ENCODE measurements around the gene SNRNP40.

Gene SNRNP40

DNA sequence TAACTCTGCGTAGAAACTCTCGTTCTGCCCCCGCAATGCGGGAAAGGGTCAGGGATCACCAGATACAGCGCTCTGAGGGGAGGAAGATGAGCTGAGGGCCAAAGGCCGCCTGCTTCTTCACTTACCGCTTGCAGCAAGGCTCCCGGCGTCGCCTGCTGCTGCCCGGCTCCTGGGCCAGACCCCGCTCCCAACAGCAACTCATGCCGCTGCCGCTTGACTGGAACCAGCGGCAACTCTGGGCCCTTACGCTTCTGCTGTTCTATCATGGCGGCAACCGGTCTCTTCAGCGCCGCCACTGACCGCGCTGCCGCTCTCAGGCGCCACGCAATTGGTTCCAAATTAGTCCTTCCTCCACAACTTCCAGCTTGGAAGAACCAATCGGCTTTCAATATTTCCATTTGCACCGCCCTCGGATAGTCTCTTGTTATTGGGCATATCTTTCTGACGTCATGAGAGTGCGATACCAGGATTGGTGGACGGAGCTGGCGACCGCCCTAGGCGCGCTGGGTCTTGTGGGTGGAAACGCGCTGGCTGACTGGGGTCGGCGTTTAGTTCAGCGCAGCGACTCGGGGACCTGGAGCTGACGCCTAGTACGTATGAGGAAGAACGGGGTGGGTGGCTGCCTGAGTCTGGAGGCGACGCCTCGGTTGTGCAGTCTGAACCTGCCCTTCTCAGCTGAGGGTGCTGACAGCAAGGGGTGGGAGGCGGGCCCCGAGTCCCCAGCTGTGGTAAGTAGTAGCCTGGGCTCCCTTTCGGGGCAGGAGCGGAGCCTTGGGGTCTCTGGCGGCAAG, at the start of gene SNRNP40, which contains the start of gene ZCCHC17:
Gene SNRNP40, minus strand, starts transcription at position 303 of the 791 bp plus-strand sequence. Its CDS starts 37 bp downstream, at position 266.
Gene ZCCHC17, plus strand, starts transcription at position 547 of the 791 bp plus-strand sequence. CDS start 13,067 bp downstream, outside the sequence.
- peak; percentile 72 to 86 for DNase-seq (ENCODE audit: low read depth in 2 of 2, low spot score in 1 of 2)

DNA sequence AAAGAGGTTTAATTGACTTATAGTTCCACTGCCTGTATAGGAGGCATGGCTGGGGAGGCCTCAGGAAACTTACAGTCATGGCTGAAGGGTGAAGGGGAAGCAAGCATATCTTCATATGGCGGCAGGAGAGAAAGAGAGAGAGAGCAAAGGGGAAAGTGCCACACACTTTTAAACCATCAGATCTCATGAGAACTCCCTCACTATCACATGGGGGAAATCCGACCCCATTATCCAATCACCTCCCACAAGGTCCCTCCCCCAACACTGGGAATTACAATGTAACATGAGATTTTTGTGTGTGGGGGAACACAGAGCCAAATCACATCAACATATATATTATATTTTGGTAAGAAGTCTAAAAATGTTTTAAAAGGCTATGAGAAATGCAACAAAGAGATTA, 49.0 kb upstream of the SNRNP40 start:
- DNase-seq (ENCODE audit: low read depth in 2 of 2, low spot score in 1 of 2), result no peak

GRCh38 chr1:31344503-31344902, 47.9 kb upstream of the SNRNP40 start:
- no peak for DNase-seq (ENCODE audit: low read depth in 2 of 2, low spot score in 1 of 2)

DNA sequence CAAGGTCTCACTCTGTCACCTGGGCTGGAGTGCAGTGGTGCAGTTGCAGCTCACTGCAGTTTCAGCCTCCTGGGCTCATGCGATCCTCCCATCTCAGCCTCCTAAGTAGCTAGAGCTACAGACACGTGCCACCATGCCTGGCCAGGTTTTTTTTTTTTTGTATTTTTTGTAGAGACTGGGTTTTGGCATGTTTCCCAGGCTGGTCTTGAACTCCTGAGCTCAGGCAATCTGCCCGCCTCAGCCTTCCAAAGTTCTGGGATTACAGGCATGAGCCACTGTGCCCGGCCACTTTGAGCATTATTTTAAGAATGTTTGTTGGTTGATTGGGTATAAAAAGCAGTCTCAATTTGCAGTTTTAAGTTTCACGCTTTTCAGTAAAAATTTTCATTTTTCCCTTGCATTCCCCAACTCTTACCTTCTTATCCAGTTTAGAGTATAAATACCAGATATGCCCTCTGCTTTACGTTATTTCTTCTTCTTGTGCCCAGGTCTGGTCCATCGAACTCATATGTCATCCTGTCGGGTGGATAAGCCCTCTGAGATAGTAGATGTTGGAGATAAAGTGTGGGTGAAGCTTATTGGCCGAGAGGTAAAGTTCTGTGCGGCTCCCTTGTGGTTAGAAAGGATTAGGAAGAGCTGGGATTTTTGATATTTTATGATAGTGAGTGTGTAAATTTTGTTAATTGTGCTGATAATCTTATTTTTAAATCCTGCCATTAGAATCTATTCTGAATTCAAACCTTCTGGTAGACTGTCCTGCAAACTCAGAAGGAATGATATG, 40.3 kb upstream of the SNRNP40 start:
- no peak for DNase-seq (ENCODE audit: low read depth in 2 of 2, low spot score in 1 of 2)

- no peak for DNase-seq (ENCODE audit: low read depth in 2 of 2, low spot score in 1 of 2)
Measured at GRCh38 chr1:31335007-31335406, 38.4 kb upstream of the SNRNP40 start.

DNA sequence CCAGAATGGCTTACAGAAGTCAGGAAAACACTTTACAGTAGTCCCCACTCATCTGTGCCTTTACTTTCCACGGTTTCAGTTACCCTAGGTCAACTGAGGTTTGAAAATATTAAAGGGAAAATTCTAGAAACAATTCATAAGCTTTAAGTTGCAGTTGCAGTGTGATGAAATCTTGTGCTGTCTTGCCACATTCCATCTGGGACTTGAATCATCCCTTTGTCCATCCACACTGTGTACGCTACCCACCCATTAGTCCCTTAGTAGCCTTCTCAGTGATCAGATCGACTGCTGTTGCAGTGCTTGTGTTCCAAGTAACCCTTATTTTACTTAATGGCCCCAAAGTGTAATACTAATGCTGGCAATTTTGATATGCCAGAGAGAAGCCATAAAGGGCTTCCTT, 30.8 kb upstream of the SNRNP40 start:
- no peak for DNase-seq (ENCODE audit: low read depth in 2 of 2, low spot score in 1 of 2)

DNA sequence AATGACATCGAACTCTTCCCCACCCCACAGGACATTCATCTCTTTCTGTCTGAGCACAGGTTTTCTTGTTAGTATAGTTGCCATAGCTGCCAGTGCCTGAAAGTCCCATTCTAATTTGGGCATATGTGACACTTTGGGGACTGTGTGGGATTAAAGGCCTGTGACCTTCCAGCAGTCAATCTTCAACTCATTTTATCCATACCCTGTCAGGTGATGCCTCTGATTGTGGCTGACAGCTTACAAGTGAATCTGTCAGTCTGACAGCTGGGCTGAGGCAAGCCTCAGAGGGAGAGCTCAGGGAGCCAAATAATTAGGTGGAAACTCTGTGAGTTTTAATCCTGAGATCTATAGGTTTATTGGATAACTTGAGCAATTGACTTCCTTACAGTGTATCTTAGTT, 29.9 kb upstream of the SNRNP40 start:
- no peak for DNase-seq (ENCODE audit: low read depth in 2 of 2, low spot score in 1 of 2)

DNA sequence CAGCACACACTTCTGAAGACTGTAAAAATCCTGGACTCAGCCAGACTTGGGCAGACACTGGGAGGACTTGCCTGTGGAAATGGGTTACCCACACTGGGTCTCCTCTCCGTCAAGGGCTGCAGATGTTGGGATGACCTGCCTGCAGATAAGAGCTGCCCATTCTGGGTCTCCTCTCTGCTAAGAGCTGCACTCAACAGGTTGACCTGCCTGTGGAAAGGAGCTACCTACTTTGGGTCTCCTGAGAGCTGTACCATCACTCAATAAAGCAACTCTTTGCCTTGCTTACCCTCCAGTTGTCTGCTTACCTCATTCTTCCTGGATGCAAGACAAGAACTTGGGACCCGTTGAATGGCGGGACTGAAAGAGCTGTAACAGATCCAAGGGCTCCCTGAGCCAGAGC, 28.4 kb upstream of the SNRNP40 start:
- no peak for DNase-seq (ENCODE audit: low read depth in 2 of 2, low spot score in 1 of 2)

DNA sequence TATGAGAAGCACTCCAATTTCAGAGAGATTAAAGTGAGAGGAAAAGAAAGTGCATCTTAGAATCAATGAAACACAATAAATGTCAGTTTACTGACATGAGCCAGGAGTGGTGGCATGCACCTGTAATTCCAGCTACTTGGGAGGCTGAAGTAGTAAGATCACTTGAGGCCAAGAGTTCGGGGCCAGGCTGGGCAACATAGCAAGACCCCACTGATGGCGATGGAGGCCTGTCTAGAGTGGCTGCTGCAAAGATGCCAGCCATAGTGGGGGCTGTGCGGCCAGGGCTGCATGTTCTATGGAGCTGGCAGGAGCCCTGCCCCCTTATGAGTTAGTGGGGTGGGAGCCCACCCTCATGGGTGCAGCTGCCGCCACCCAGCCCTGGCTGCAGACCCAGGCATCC, 27.5 kb upstream of the SNRNP40 start:
- no peak for DNase-seq (ENCODE audit: low read depth in 2 of 2, low spot score in 1 of 2)

- no peak for DNase-seq (ENCODE audit: low read depth in 2 of 2, low spot score in 1 of 2)
Measured at GRCh38 chr1:31318146-31318545, 21.6 kb upstream of the SNRNP40 start.

DNA sequence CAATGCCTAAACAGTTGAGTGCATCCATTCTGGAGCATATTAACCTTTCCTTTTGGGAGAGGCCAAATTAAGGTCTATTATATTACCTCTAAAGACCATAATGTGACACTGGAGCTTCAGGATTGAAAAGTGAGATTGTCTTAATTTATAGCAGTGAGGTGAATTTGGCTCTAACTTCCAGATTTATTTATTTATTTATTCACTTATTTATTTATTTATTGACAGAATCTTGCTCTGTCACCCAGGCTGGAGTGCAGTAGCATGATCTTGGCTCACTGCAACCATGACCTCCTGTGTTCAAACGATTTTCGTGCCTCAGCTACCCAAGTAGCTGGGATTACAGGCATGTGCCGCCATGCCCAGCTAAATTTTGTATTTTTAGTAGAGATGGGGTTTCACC, 19.3 kb upstream of the SNRNP40 start:
- DNase-seq (ENCODE audit: low read depth in 2 of 2, low spot score in 1 of 2), result no peak

GRCh38 chr1:31310198-31310597, 13.6 kb upstream of the SNRNP40 start:
- no peak for DNase-seq (ENCODE audit: low read depth in 2 of 2, low spot score in 1 of 2)

GRCh38 chr1:31308036-31308435, 11.4 kb upstream of the SNRNP40 start:
- no peak for DNase-seq (ENCODE audit: low read depth in 2 of 2, low spot score in 1 of 2)

DNA sequence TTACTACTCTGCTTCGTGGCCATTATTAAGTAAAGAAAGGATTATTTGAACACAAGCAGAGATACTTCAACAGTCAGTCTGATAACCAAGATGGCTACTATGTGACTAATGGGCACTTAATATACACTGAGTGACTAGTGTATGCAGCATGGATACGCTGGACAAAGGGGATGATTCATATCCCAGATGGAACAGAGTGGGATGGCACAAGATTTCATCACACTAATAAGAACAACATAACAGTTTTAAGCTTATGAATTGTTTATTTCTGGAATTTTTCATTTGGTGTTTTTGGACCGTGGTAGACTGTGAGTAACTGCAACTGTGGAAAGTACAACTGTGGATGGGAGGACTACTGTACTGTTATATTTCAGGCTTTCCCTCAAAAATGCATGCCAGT, 9.7 kb upstream of the SNRNP40 start:
- no peak for DNase-seq (ENCODE audit: low read depth in 2 of 2, low spot score in 1 of 2)

DNA sequence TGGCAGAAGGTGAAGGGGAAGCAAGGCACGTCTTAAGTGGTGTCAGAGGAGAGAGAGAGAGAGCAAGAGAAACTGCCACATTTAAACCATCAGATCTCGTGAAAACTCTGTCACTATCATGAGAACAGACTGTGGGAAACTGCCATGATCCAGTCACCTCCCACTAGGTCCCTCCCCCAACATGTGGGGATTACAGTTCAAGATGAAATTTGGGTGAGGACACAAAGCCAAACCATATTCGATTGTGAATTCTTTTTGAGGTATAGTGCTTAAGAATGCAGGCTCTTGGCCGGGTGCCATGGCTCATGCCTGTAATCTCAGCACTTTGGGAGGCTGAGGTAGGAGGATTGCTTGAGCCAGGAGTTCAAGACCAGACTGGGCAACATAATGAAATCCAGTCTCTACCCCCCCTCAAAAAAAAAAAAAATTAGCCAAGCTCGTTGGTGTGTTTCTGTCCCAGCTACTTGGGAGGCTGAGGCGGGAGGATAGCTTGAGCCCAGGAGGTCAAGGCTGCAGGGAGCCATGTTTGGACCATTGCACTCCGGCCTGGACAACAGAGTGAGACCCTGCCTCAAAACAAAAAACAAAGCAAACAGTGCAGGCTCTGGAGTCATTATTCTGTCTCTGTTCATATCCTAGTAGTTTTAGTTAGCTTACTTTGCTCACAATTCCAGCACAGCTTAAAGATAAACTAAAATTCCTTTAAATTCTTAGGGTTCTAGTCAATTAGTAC, 6.3 kb upstream of the SNRNP40 start:
- DNase-seq (ENCODE audit: low read depth in 2 of 2, low spot score in 1 of 2), result no peak

DNA sequence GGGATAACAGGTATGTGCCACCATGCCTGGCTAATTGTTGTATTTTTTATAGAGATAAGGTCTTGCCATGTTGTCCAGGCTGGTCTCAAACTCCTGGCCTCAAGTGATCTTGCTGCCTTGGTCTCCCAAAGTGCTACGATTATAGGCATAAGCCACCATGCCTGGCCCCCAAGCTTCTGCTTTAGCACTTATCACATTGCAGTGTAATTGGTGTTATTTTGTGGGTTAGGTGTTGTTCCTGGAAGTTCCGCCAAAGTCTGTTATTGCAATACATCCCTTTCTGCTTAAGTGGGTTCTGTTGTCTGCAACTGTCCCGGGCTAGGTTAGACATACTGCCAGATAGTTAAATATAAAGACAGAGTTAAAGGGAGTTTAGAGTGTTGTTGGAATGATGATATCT, 3.6 kb upstream of the SNRNP40 start:
- no peak for DNase-seq (ENCODE audit: low read depth in 2 of 2, low spot score in 1 of 2)

DNA sequence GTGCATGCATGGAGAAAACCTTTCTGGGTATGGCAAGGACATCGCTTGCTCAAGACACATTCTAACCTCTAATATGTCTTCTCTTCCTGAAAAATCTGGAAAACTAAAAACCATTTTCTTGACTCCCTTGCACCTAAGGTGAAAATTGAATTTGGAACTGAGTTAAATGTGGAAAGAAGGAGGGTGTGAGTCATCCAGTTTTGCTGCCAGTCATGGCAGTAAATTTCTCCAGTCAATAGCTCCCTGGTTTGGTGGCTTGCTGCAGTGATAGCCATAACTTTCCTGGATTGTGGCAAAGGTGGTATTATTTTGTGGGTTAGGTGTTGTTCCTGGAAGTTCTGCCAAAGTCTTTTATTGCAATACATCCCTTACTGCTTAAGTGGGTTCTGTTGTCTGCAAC, 2.8 kb upstream of the SNRNP40 start:
- DNase-seq (ENCODE audit: low read depth in 2 of 2, low spot score in 1 of 2), result no peak

GRCh38 chr1:31297277-31298247, 974 bp upstream of the SNRNP40 start:
- DNase-seq (ENCODE audit: low read depth in 2 of 2, low spot score in 1 of 2), result no peak

DNA sequence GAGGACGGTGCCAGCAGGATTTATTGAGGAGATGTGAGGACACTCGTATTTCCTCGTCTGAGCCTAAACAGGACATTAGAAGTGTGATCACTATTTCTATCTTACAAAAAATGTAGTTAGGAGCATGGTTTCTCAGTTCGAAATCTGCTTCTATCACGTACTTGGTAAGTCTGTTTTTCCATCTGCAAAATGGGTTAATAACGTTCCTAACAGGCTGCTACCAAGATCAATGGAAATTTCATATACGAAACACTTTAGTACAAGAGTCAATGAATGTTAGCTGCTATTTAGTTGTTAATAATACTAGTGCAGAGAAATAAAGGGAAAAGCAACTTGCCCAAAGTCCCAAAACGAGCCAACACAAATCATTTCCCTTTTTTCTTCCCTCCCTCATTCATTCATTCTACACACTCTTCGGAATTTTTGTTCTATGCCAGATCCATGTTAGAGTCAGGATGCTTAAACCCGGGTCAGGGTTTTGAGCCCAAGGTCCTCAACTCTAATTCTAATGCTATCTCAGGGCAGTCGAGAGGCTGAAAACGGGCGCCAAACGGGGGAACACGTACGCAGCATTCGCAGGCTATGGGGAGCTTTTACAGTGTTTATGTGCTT, 608 bp downstream of the SNRNP40 start:
- no peak for DNase-seq (ENCODE audit: low read depth in 2 of 2, low spot score in 1 of 2)

- no peak for DNase-seq (ENCODE audit: low read depth in 2 of 2, low spot score in 1 of 2)
Measured at GRCh38 chr1:31289021-31289420, 7.6 kb downstream of the SNRNP40 start.

Measured in stimulated activated CD8-positive, alpha-beta memory T cell treated with anti-CD3 and anti-CD28 coated beads, Interleukin-4, amount 100 ng/mL, for 1 hour (primary cell).